CD4-positive, alpha-beta T cell (primary cell): ENCODE results near the gene NR3C1. TPM values are rescaled to one million over a fixed set of nuclear protein-coding genes. Genes with fewer than 3 reads are reported as not detected.

Experiments used
- ATAC-seq: fragments of 200-7000 bp; cut with Tn5 transposase; one replicate; pipeline ENCODE4 v1.10.0; 2022; ENCODE audit warnings: mild to moderate bottlenecking; ENCODE audit not compliant: poor library complexity
- CTCF ChIA-PET: fragments of 350-600 bp; sonication (Branson Sonifier 250); formaldehyde crosslinking; loops from one replicate; lab custom pipeline; 2021; ENCODE audit warnings: antibody characterized with exemption, inconsistent platforms; lab: Charles Lee
- POLR2A ChIA-PET: fragments of 350-600 bp; sonication (Branson Sonifier 250); formaldehyde crosslinking; loops from one replicate; lab custom pipeline; 2021; ENCODE audit warnings: antibody characterized with exemption, inconsistent platforms; lab: Charles Lee
- DNase-seq, 14 experiments: peaks; one replicate each; pipeline ENCODE4 v3.0.0-alpha.2; 2013 to 2020; ENCODE audit warnings: mixed read lengths in 2 of 14
- H3K27ac ChIP-seq, 2 donors: one replicate each; pipeline versions ENCODE4 v1.5.1 to v1.7.0; 2013; ENCODE audit warnings: low read length in 2 of 2, low read depth in 1 of 2, mild to moderate bottlenecking in 1 of 2
- H3K27me3 ChIP-seq, 2 experiments: 1 replicate in 1 of 2; 2 replicates in 1 of 2; pipeline versions ENCODE4 v1.6.1 to v1.7.0; 2013; ENCODE audit warnings: low read length in 2 of 2, control low read depth in 1 of 2, mild to moderate bottlenecking in 1 of 2, moderate library complexity in 1 of 2; ENCODE audit not compliant: insufficient read depth in 2 of 2, control insufficient read depth in 1 of 2
- H3K36me3 ChIP-seq: one replicate; pipeline ENCODE4 v1.6.1; 2013; ENCODE audit warnings: low read length, control low read depth; ENCODE audit not compliant: insufficient read depth
- H3K4me1 ChIP-seq: one replicate; pipeline ENCODE4 v1.6.1; 2013; ENCODE audit warnings: low read length, control low read depth; ENCODE audit not compliant: insufficient read depth
- H3K4me3 ChIP-seq: one replicate; pipeline ENCODE4 v1.5.1; 2013; ENCODE audit warnings: mild to moderate bottlenecking, low read length, moderate library complexity
- H3K9me3 ChIP-seq, 2 experiments: 1 replicate in 1 of 2; 2 replicates in 1 of 2; pipeline versions ENCODE4 v1.6.1 to v1.7.0; 2013; ENCODE audit warnings: low read length in 2 of 2, mild to moderate bottlenecking in 2 of 2, control low read depth in 1 of 2, moderate library complexity in 1 of 2; ENCODE audit not compliant: control insufficient read depth in 1 of 2, insufficient read depth in 1 of 2
- H3K27ac Mint-ChIP-seq: one replicate; pipeline ENCODE4 v1.8.0; 2020; ENCODE audit warnings: mixed read lengths
- H3K27me3 Mint-ChIP-seq: one replicate; pipeline ENCODE4 v1.8.0; 2021; ENCODE audit warnings: mixed read lengths
- H3K36me3 Mint-ChIP-seq: one replicate; pipeline ENCODE4 v1.8.0; 2021; ENCODE audit warnings: low read depth, mixed read lengths
- H3K4me1 Mint-ChIP-seq: one replicate; pipeline ENCODE4 v1.8.0; 2021; ENCODE audit warnings: low read depth, mixed read lengths
- H3K4me3 Mint-ChIP-seq: one replicate; pipeline ENCODE4 v1.8.0; 2020; ENCODE audit warnings: mild to moderate bottlenecking, mixed read lengths
- H3K9me3 Mint-ChIP-seq: one replicate; pipeline ENCODE4 v1.8.0; 2020; ENCODE audit warnings: mixed read lengths
- CTCF ChIP-seq: fragments of 200-600 bp; IDR thresholded peaks from one replicate; pipeline ENCODE4 v1.8.0; 2022; ENCODE audit warnings: antibody characterized with exemption, mild to moderate bottlenecking
- intact Hi-C, 2 experiments: fragments of 100-400 bp; cut with DNase I in 1 of 2; cut with micrococcal nuclease in 1 of 2; formaldehyde crosslinking; loops; one replicate each; pipeline versions ENCODE4 v1.15.1 to v1.9.0; 2023 to 2025; cut with DNase I, micrococcal nuclease
- total RNA-seq, 174 experiments: library from RNA in 2 of 174; stranded (reverse) in 2 of 174; gene quantifications; one replicate each; pipeline ENCODE4 v1.2.3 and lab custom pipeline; 2021 to 2026

The NR3C1 gene
- total RNA-seq, 2 experiments from 2014 or later = 168 to 191 TPM

- Mint-ChIP-seq H3K27me3 (no peaks in the 10 kb centered on the region), H3K27ac (no peak overlapping the region), H3K9me3 (no peaks in the 10 kb centered on the region), H3K4me1 (peaks cover 44% of the 10 kb centered on the region), H3K4me3 (no peak overlapping the region), H3K36me3 (peaks cover 62% of the 10 kb centered on the region)
- ChIA-PET POLR2A (no interaction called here), CTCF (no interaction called here)
- Histone ChIP-seq H3K4me3 (no peak overlapping the region), H3K36me3 (peaks cover 49% of the 10 kb centered on the region), H3K9me3 (no peaks in the 10 kb centered on the region), H3K4me1 (no peaks in the 10 kb centered on the region), H3K27ac (no peak overlapping the region), H3K27me3 (no peaks in the 10 kb centered on the region)
- no peak for TF ChIP-seq CTCF
- DNase-seq (no peak), ATAC-seq (no peak)
- intact Hi-C loops = no loop called here
Observed at GRCh38 chr5:143314099-143314498, 89.4 kb downstream of the NR3C1 start.

GRCh38 chr5:143313298-143313852 is 90.1 kb downstream of the NR3C1 start:
- Histone ChIP-seq H3K36me3 (peaks cover 56% of the 10 kb centered on the region), H3K9me3 (no peaks in the 10 kb centered on the region), H3K4me1 (no peaks in the 10 kb centered on the region), H3K27me3 (no peaks in the 10 kb centered on the region), H3K27ac (no peak overlapping the region), H3K4me3 (no peak overlapping the region)
- intact Hi-C loops = no loop called here
- Mint-ChIP-seq H3K4me1 (peaks cover 43% of the 10 kb centered on the region), H3K27me3 (no peaks in the 10 kb centered on the region), H3K4me3 (no peak overlapping the region), H3K9me3 (no peaks in the 10 kb centered on the region), H3K36me3 (peaks cover 69% of the 10 kb centered on the region), H3K27ac (no peak overlapping the region)
- TF ChIP-seq CTCF = no peak
- no peak for DNase-seq
- CTCF ChIA-PET = interaction anchor here (1.0 kb wide), 1 partner anchor 25 kb away, joined by 3 read pairs; no protein-coding TSS in a partner anchor
- POLR2A ChIA-PET = no interaction called here
- no peak for ATAC-seq

- H3K27me3 Mint-ChIP-seq = no peaks in the 10 kb centered on the region
- Histone ChIP-seq H3K4me1 (no peaks in the 10 kb centered on the region), H3K36me3 (peaks cover 61% of the 10 kb centered on the region), H3K27ac (no peak overlapping the region), H3K9me3 (no peaks in the 10 kb centered on the region), H3K4me3 (no peak overlapping the region), H3K27me3 (no peaks in the 10 kb centered on the region)
- H3K36me3 Mint-ChIP-seq = peaks cover 75% of the 10 kb centered on the region
- TF ChIP-seq CTCF = no peak
- POLR2A ChIA-PET = no interaction called here
- H3K9me3 Mint-ChIP-seq = no peaks in the 10 kb centered on the region
- H3K4me1 Mint-ChIP-seq = peaks cover 41% of the 10 kb centered on the region
- no peak for ATAC-seq
- no peak for DNase-seq
- intact Hi-C loops = no loop called here
- H3K4me3 Mint-ChIP-seq = no peak overlapping the region
- no peak overlapping the region for H3K27ac Mint-ChIP-seq
- CTCF ChIA-PET = interaction anchor here (1.0 kb wide), 1 partner anchor 26 kb away, joined by 3 read pairs; no protein-coding TSS in a partner anchor
Observed at GRCh38 chr5:143312822-143313221, 90.7 kb downstream of the NR3C1 start.
